ENCODE measurements around the gene STAT3.

Gene STAT3

DNA sequence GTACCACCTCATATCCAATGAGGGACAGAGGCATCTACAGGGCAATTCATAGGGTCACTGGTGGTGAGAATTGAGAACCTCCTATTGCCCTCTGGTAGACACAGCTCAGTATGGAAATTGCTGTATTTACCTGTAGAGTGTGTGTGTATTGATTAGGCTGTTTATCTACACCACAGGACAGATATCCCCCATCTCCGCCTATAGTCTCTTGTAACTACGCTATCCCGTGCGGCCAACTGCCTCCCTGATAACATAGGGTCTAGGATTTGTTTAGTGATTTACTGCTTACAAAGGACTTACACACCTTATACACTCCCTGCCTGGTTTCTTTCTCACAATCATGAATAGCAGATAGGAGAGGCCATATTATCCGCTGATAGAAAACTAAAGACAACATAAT is 1.7 kb upstream of the STAT3 start:
- TF ChIP-seq FOXM1 (IDR thresholded peaks at IDR 0.05; ENCODE audit: borderline replicate concordance) (no peak), CTBP1 (IDR thresholded peaks at IDR 0.05; ENCODE audit: borderline replicate concordance) (no peak), HDGF (IDR thresholded peaks at IDR 0.05; ENCODE audit: borderline replicate concordance) (no peak), SUZ12 (IDR thresholded peaks at IDR 0.05) (no peak), L3MBTL2 (conservative IDR thresholded peaks at IDR 0.05) (no peak), ELF4 (IDR thresholded peaks at IDR 0.05) (no peak), FOXK2 (IDR thresholded peaks at IDR 0.05) (no peak), BHLHE40 (IDR thresholded peaks at IDR 0.05; ENCODE audit: borderline replicate concordance) (no peak), LEF1 (IDR thresholded peaks at IDR 0.05; ENCODE audit: borderline replicate concordance) (no peak), SP1 (IDR thresholded peaks at IDR 0.05) (no peak), FOXA1 (IDR thresholded peaks at IDR 0.05) (no peak), ZNF384 (IDR thresholded peaks at IDR 0.05) (no peak), TARDBP (IDR thresholded peaks at IDR 0.05) (no peak)
- TF ChIP-seq, protein P1, sequence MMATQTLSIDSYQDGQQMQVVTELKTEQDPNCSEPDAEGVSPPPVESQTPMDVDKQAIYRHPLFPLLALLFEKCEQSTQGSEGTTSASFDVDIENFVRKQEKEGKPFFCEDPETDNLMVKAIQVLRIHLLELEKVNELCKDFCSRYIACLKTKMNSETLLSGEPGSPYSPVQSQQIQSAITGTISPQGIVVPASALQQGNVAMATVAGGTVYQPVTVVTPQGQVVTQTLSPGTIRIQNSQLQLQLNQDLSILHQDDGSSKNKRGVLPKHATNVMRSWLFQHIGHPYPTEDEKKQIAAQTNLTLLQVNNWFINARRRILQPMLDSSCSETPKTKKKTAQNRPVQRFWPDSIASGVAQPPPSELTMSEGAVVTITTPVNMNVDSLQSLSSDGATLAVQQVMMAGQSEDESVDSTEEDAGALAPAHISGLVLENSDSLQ (IDR thresholded peaks at IDR 0.05) = no peak
- POLR2A ChIA-PET = interaction anchor here (0.9 to 2.1 kb wide), 3 partner anchors 9 to 147 kb away, joined by 3 to 11 read pairs (median 4); partner anchors contain the start of gene NAGLU
- CTCF ChIA-PET = interaction anchor here (1.3 kb wide), 1 partner anchor 16 kb away, joined by 3 read pairs; no protein-coding TSS in a partner anchor
- no peak for DNase-seq (ENCODE audit: extremely low spot score)

DNA sequence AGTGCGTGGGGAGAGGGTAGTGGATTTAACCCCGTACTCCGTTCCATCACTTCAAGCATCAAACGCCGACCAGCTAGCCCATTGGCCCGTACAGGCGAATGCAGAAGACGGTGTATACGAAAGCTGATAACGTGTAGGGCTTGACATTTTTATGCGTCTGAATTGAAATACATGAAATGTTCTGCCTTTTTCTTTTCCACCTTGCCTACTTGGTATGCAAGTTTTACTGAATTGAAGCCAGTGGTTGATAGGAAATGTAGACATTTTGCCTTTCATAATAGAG is 834 bp upstream of the STAT3 start:
- POLR2A ChIA-PET = interaction anchor here (0.6 to 2.1 kb wide), 19 partner anchors 10 to 423 kb away, joined by 3 to 14 read pairs (median 3); partner anchors contain the start of genes CAVIN1, CNP, KAT2A and NAGLU
- no peak for TF ChIP-seq FOXM1 (IDR thresholded peaks at IDR 0.05; ENCODE audit: borderline replicate concordance)
- TF ChIP-seq FOXA1 (IDR thresholded peaks at IDR 0.05) = no peak
- TF ChIP-seq, protein P1 (IDR thresholded peaks at IDR 0.05) = peak; percentile 20; the same call in 1 of the 2 replicates
- peak; percentile 67; the same call in 1 of the 2 replicates for TF ChIP-seq L3MBTL2 (conservative IDR thresholded peaks at IDR 0.05)
- DNase-seq (ENCODE audit: extremely low spot score) = no peak
- CTCF ChIA-PET = interaction anchor here (1.3 kb wide), 1 partner anchor 17 kb away, joined by 9 read pairs; no protein-coding TSS in a partner anchor

DNA sequence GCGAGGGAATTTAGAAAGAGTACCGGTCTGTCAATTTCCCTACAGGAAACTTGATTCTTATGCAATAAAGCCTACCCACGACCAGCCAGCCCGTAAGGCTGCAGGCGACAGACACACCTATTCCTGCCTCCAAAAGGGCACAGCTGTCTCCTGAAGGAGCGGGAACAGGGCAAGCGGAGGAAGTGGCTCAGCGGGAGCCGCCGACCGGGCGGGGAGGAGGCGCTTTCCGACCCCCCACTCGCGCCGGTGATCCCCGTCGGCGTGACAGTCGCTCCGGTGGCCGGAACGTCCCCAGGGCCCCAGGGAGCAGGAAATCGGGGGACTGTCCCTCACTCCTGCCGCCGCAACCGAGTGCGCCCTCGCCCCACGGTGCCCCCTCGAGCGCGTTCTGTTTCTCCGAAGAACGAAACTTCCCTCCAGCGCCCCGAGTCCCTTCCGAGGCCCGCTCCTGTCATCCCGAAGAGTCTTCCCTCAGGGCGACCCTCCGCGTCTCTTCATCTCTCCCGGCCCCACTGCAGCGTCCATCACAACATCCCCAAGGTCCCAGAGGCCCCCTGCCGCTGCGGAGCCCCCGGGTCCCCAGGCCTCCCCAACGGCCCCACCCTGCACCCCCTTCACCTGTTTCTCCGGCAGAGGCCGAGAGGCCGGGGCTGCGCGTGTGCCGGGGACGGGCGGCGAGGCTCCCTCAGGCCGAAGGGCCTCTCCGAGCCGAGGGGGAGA is 421 bp downstream of the STAT3 start:
- peak; percentile 35 for DNase-seq (ENCODE audit: extremely low spot score)
- TF ChIP-seq L3MBTL2 (conservative IDR thresholded peaks at IDR 0.05) (peak; percentile 63), ZNF384 (IDR thresholded peaks at IDR 0.05) (no peak)
- CTCF ChIA-PET = interaction anchor here (0.7 to 1.3 kb wide), 4 partner anchors 15 to 66 kb away, joined by 3 to 9 read pairs (median 3); no protein-coding TSS in a partner anchor
- POLR2A ChIA-PET = interaction anchor here (0.6 to 2.1 kb wide), 20 partner anchors 9 to 421 kb away, joined by 3 to 14 read pairs (median 3); partner anchors contain the start of genes CAVIN1 and CNP

DNA sequence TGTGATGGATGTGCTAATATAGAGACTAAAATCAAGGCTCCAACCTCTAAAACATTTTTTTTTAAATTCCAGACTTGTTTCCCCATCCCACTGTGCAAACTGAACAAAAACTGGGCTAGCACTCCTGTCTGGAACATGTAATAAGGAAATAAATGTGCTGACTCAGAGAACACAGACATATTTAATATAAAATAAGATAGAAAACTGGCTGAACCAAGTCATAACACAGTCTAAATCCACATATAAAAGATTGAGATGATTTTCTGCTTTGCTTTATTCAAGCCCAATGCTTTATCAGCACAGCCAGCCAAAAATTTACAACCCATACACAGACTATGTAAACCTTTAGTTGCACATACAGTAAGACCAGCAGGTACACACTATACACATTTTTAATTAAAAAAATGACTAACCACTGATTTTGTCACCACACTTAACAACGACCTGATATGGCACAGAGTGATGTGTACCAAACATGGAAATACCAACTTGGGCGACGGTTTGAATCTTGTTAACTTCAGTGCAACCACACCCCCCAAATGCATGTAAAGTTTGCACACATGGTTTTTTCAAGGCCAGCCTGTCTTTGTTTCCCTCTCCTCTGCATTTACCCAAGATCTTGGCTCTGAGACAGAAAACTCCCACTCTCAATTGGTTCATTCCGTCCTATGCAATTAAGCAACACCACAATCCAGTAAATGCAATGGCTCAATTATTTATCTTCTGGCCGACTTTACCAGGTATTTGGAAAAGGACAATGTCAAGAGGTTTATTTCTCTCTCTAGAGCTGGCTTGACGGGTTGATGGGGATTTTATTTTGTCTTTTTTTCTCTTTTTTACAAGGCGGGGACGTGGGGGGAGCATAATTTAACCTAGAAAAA is 1.2 kb downstream of the STAT3 start:
- no peak for TF ChIP-seq SP1 (IDR thresholded peaks at IDR 0.05)
- no peak for TF ChIP-seq CTBP1 (IDR thresholded peaks at IDR 0.05; ENCODE audit: borderline replicate concordance)
- no peak for TF ChIP-seq ZNF384 (IDR thresholded peaks at IDR 0.05)
- no peak for TF ChIP-seq ARNT (IDR thresholded peaks at IDR 0.05)
- no peak for TF ChIP-seq ELF4 (IDR thresholded peaks at IDR 0.05)
- no peak for TF ChIP-seq L3MBTL2 (conservative IDR thresholded peaks at IDR 0.05)
- TF ChIP-seq TARDBP (IDR thresholded peaks at IDR 0.05) = no peak
- TF ChIP-seq SUZ12 (IDR thresholded peaks at IDR 0.05) = no peak
- no peak for TF ChIP-seq FOXK2 (IDR thresholded peaks at IDR 0.05)
- no peak for TF ChIP-seq BHLHE40 (IDR thresholded peaks at IDR 0.05; ENCODE audit: borderline replicate concordance)
- no peak for TF ChIP-seq HDGF (IDR thresholded peaks at IDR 0.05; ENCODE audit: borderline replicate concordance)
- no peak for TF ChIP-seq NFRKB (IDR thresholded peaks at IDR 0.05)
- no peak for DNase-seq (ENCODE audit: extremely low spot score)
- CTCF ChIA-PET = interaction anchor here (0.7 kb wide), 1 partner anchor 65 kb away, joined by 3 read pairs; no protein-coding TSS in a partner anchor
- POLR2A ChIA-PET = interaction anchor here (0.6 to 0.8 kb wide), 2 partner anchors 28 to 46 kb away, joined by 3 to 4 read pairs; no protein-coding TSS in a partner anchor

DNA sequence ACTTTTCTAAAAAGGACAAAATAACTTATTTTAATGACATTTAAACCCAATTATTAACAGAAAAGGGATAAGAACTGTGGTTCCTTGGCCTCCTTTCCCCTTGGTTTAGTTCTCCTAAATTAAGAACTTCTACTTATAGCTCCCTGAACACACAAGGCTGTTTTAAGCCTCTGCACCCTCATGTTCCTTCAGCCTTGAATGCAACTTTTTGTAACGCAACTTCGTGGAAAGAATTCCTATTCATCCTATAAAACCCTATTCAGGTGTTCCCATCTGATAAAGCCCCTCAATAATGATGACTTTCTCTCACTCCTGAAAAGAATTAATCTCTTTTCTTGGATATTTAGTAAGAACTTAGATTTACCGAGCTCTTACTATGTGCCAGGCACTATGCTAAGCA is 6.3 kb downstream of the STAT3 start:
- ChIA-PET POLR2A (no interaction called here), CTCF (no interaction called here)
- no peak for DNase-seq (ENCODE audit: extremely low spot score)
- TF ChIP-seq HDGF (IDR thresholded peaks at IDR 0.05; ENCODE audit: borderline replicate concordance) (no peak), FOXM1 (IDR thresholded peaks at IDR 0.05; ENCODE audit: borderline replicate concordance) (no peak), ZNF384 (IDR thresholded peaks at IDR 0.05) (no peak), TARDBP (IDR thresholded peaks at IDR 0.05) (no peak), SP1 (IDR thresholded peaks at IDR 0.05) (no peak), ELF4 (IDR thresholded peaks at IDR 0.05) (no peak), FOXA1 (IDR thresholded peaks at IDR 0.05) (no peak), LEF1 (IDR thresholded peaks at IDR 0.05; ENCODE audit: borderline replicate concordance) (no peak), CTBP1 (IDR thresholded peaks at IDR 0.05; ENCODE audit: borderline replicate concordance) (no peak), NFRKB (IDR thresholded peaks at IDR 0.05) (no peak), SUZ12 (IDR thresholded peaks at IDR 0.05) (no peak), ARNT (IDR thresholded peaks at IDR 0.05) (no peak), L3MBTL2 (conservative IDR thresholded peaks at IDR 0.05) (no peak), FOXK2 (IDR thresholded peaks at IDR 0.05) (no peak), BHLHE40 (IDR thresholded peaks at IDR 0.05; ENCODE audit: borderline replicate concordance) (no peak)
- TF ChIP-seq, protein P1 (IDR thresholded peaks at IDR 0.05) = no peak

Data from HEK293T (cell line).